DND-41 (cell line): ENCODE measurements around the gene PPFIA1.

Source experiments
- CTCF ChIP-seq: IDR thresholded peaks from 2 replicates; pipeline ENCODE4 v1.5.1; 2012; ENCODE audit warnings: borderline replicate concordance, low read length, moderate library complexity, mild to moderate bottlenecking; ENCODE audit not compliant: poor library complexity, severe bottlenecking; ENCODE audit errors: extremely low read depth
- EZH2 ChIP-seq: IDR thresholded peaks from 3 replicates; pipeline ENCODE4 v1.6.1; 2012; ENCODE audit warnings: borderline replicate concordance, low read depth, mild to moderate bottlenecking, moderate library complexity, low read length, inconsistent platforms; ENCODE audit not compliant: severe bottlenecking

- TF ChIP-seq CTCF (no peak), EZH2 (no peak)
Measured at GRCh38 chr11:70332567-70332966, 62.1 kb downstream of the PPFIA1 start.
